Chondrocyte (in vitro differentiated cells): ENCODE data around the gene CUL1. TPM values are rescaled to one million over a fixed set of nuclear protein-coding genes. Genes with fewer than 3 reads are reported as not detected.

ENCODE experiments used
- DNase-seq: peaks from one replicate; pipeline ENCODE4 v3.0.0; 2021; ENCODE audit warnings: mixed read lengths, low spot score
- H3K27ac Mint-ChIP-seq: one replicate; pipeline ENCODE4 v1.8.0; 2021; ENCODE audit warnings: mild to moderate bottlenecking, moderate library complexity, mixed read lengths; ENCODE audit not compliant: unreplicated experiment
- H3K27me3 Mint-ChIP-seq: 2 replicates; pipeline ENCODE4 v1.8.0; 2021; ENCODE audit warnings: low read depth, mixed read lengths
- H3K36me3 Mint-ChIP-seq: 2 replicates; pipeline ENCODE4 v1.8.0; 2021; ENCODE audit warnings: low read depth, mixed read lengths
- H3K4me1 Mint-ChIP-seq: 2 replicates; pipeline ENCODE4 v1.8.0; 2021; ENCODE audit warnings: low read depth, mild to moderate bottlenecking, mixed read lengths
- H3K4me3 Mint-ChIP-seq: one replicate; pipeline ENCODE4 v1.8.0; 2021; ENCODE audit warnings: mild to moderate bottlenecking, moderate library complexity, mixed read lengths; ENCODE audit not compliant: unreplicated experiment
- H3K9me3 Mint-ChIP-seq: 2 replicates; pipeline ENCODE4 v1.8.0; 2021; ENCODE audit warnings: low read depth, mixed read lengths
- CTCF ChIP-seq: fragments of 200-600 bp; sonication (generic); IDR thresholded peaks from 2 replicates; pipeline ENCODE4 v1.5.0; 2021; ENCODE audit warnings: antibody characterized with exemption, mild to moderate bottlenecking, moderate library complexity
- total RNA-seq: library from RNA; stranded (reverse); gene quantifications from 3 replicates; pipeline ENCODE4 v1.2.1, GENCODE V29; 2021

Gene CUL1
- total RNA-seq, 1 donor from 2014 or later: 41.1 TPM

DNA sequence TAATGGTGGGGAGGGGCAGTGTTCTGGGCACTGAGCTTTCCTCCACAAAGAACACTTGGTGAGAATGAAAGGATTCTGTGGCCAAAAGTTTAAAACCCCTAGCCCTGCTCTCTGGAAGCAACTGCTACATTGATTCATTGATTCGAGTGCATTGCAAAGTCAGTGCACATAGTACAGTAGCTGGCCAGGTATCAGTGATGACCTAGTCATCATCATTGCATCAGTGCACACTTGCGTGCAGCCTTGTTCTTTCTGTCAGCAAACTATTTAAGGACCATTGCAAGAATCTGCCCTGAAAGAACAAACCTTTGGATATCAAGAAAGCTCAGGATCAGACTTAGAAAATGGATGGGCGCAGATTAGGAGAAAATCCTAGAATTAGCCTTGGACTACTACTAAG is 47.4 kb downstream of the CUL1 start:
- TF ChIP-seq CTCF: no peak
- peaks cover 20% of the 10 kb centered on the region for H3K36me3 Mint-ChIP-seq
- H3K27ac Mint-ChIP-seq: no peak overlapping the region
- H3K4me3 Mint-ChIP-seq: no peak overlapping the region
- peaks cover 13% of the 10 kb centered on the region for H3K9me3 Mint-ChIP-seq
- peaks cover 3% of the 10 kb centered on the region for H3K4me1 Mint-ChIP-seq
- H3K27me3 Mint-ChIP-seq: no peaks in the 10 kb centered on the region
- no peak for DNase-seq

GRCh38 chr7:148747274-148747673 is 48.6 kb downstream of the CUL1 start:
- no peaks in the 10 kb centered on the region for H3K27me3 Mint-ChIP-seq
- H3K36me3 Mint-ChIP-seq: peaks cover 14% of the 10 kb centered on the region
- TF ChIP-seq CTCF: no peak

GRCh38 chr7:148750442-148751355 is 52.0 kb downstream of the CUL1 start:
- no peak overlapping the region for H3K4me3 Mint-ChIP-seq
- H3K27ac Mint-ChIP-seq: no peak overlapping the region
- TF ChIP-seq CTCF: no peak
- no peaks in the 10 kb centered on the region for H3K9me3 Mint-ChIP-seq
- peaks cover 9% of the 10 kb centered on the region for H3K36me3 Mint-ChIP-seq
- DNase-seq: no peak
- no peaks in the 10 kb centered on the region for H3K4me1 Mint-ChIP-seq
- H3K27me3 Mint-ChIP-seq: no peaks in the 10 kb centered on the region

More at GRCh38 chr7:148747274-148747673, 48.6 kb downstream of the CUL1 start:
- DNase-seq: no peak
- Mint-ChIP-seq H3K27ac (no peak overlapping the region), H3K4me1 (peaks cover 3% of the 10 kb centered on the region), H3K9me3 (peaks cover 7% of the 10 kb centered on the region), H3K4me3 (no peak overlapping the region)

- Mint-ChIP-seq H3K4me1 (no peaks in the 10 kb centered on the region), H3K27ac (no peak overlapping the region), H3K4me3 (no peak overlapping the region), H3K9me3 (no peaks in the 10 kb centered on the region), H3K36me3 (peaks cover 15% of the 10 kb centered on the region), H3K27me3 (no peaks in the 10 kb centered on the region)
- TF ChIP-seq CTCF: no peak
- no peak for DNase-seq
Observed at GRCh38 chr7:148753224-148753623, 54.5 kb downstream of the CUL1 start.

DNA sequence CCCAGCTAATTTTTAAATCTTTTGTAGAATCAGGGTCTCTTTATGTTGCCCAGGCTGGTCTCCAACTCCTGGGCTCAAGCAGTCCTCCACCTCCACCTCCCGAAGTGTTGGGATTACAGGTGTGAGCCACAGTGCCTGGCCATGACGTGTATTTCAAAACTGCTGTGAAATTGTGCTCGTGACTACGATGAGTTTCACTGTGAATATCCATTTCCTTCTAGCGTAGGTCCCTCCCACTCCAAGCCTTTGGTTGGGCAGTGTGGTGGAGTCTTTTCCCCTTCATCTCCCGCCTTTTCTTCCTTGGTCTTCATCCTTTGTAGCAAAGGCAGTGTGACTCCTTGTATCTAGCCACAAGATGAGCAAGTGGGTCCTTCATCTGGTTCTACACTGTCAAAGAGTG is 56.2 kb downstream of the CUL1 start:
- no peaks in the 10 kb centered on the region for H3K27me3 Mint-ChIP-seq
- DNase-seq: no peak
- H3K27ac Mint-ChIP-seq: no peak overlapping the region
- TF ChIP-seq CTCF: no peak
- H3K9me3 Mint-ChIP-seq: no peaks in the 10 kb centered on the region
- no peaks in the 10 kb centered on the region for H3K4me1 Mint-ChIP-seq
- no peak overlapping the region for H3K4me3 Mint-ChIP-seq
- peaks cover 15% of the 10 kb centered on the region for H3K36me3 Mint-ChIP-seq
